ENCODE data around the gene UXS1. TPM values are rescaled to one million over a fixed set of nuclear protein-coding genes. Genes with fewer than 3 reads are reported as not detected.

UXS1 gene
- total RNA-seq, 2 donors from 2014 or later = 43.0 to 44.6 TPM

DNA sequence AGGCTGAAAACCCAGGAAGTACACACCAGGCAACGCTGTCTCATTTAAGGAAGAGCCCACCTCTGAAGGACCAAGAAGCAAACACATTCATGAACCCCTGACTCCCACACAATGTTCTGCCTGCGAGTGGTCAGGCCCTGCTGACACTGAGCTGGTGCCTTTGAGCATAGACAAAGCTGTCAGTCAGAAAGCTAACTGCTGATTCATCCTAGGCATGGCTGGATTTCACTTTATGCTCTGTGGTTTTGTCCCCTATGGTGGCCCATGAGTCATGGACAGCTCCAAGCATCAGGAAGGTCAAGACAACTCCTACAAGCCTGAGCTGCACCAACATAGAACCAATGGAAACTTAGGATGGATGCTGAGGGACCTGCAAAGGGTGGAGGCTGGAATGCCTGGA, 78.9 kb downstream of the UXS1 start:
- Histone ChIP-seq H3K4me1 (ENCODE audit: control insufficient read depth, insufficient read depth, low read length) (no peaks in the 10 kb centered on the region), H3K9me3 (ENCODE audit: control insufficient read depth, low read length) (no peaks in the 10 kb centered on the region), H3K36me3 (ENCODE audit: control insufficient read depth, insufficient read depth, low read length) (peaks cover 20% of the 10 kb centered on the region), H3K4me3 (ENCODE audit: low read length) (no peak overlapping the region), H3K9ac (ENCODE audit: extremely low read depth, low read length, poor library complexity, severe bottlenecking) (no peak overlapping the region), H3K27ac (ENCODE audit: low read depth, low read length) (no peak overlapping the region), H3K27me3 (ENCODE audit: control insufficient read depth, insufficient read depth, low read length, poor library complexity, severe bottlenecking) (no peaks in the 10 kb centered on the region)
- Mint-ChIP-seq H3K27ac (no peak overlapping the region), H3K4me1 (peaks cover 4% of the 10 kb centered on the region), H3K4me3 (no peak overlapping the region), H3K27me3 (ENCODE audit: insufficient read depth) (no peaks in the 10 kb centered on the region), H3K36me3 (ENCODE audit: low read depth) (peaks cover 15% of the 10 kb centered on the region), H3K9me3 (no peaks in the 10 kb centered on the region)
- WGBS, 2 experiments (ENCODE audit: insufficient coverage in 1 of 2, insufficient read length in 1 of 2) = 86 to 92% methylated on average over 1 to 2 of the region's 2 CpGs
- DNase-seq = no peak
- TF ChIP-seq, protein P1, sequence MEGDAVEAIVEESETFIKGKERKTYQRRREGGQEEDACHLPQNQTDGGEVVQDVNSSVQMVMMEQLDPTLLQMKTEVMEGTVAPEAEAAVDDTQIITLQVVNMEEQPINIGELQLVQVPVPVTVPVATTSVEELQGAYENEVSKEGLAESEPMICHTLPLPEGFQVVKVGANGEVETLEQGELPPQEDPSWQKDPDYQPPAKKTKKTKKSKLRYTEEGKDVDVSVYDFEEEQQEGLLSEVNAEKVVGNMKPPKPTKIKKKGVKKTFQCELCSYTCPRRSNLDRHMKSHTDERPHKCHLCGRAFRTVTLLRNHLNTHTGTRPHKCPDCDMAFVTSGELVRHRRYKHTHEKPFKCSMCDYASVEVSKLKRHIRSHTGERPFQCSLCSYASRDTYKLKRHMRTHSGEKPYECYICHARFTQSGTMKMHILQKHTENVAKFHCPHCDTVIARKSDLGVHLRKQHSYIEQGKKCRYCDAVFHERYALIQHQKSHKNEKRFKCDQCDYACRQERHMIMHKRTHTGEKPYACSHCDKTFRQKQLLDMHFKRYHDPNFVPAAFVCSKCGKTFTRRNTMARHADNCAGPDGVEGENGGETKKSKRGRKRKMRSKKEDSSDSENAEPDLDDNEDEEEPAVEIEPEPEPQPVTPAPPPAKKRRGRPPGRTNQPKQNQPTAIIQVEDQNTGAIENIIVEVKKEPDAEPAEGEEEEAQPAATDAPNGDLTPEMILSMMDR (conservative IDR thresholded peaks at IDR 0.05) = no peak

DNA sequence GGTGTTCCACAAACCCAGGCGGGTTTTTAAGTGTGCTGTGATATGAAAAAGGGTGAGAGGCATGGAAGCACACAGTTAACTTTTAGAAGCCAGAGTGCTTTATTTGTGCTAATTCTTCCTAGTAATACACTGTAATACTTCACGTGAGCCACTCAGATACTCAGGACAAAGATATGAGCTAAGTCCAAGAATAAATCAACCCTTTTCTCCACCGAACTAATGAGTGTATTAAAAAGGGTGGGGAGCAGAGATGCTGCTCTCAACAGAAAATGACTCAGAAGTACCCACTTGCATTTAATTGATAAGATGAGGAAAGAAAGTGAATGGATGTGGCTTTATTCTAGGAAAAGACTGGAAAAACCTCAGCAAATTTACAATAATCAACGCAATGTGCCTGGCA, 79.9 kb downstream of the UXS1 start:
- H3K4me1 ChIP-seq (ENCODE audit: control insufficient read depth, insufficient read depth, low read length) = no peaks in the 10 kb centered on the region
- H3K4me3 ChIP-seq (ENCODE audit: low read length) = no peak overlapping the region
- peaks cover 20% of the 10 kb centered on the region for H3K36me3 Mint-ChIP-seq (ENCODE audit: low read depth)
- H3K4me1 Mint-ChIP-seq = peaks cover 4% of the 10 kb centered on the region
- no peak overlapping the region for H3K4me3 Mint-ChIP-seq
- H3K27ac Mint-ChIP-seq = no peak overlapping the region
- no peaks in the 10 kb centered on the region for H3K27me3 ChIP-seq (ENCODE audit: control insufficient read depth, insufficient read depth, low read length, poor library complexity, severe bottlenecking)
- no peaks in the 10 kb centered on the region for H3K9me3 Mint-ChIP-seq
- no peaks in the 10 kb centered on the region for H3K9me3 ChIP-seq (ENCODE audit: control insufficient read depth, low read length)
- WGBS, 2 experiments (ENCODE audit: insufficient coverage in 1 of 2, insufficient read length in 1 of 2) = 95 to 100% methylated on average over 1 to 4 of the region's 4 CpGs
- no peak for DNase-seq
- no peak overlapping the region for H3K27ac ChIP-seq (ENCODE audit: low read depth, low read length)
- peaks cover 29% of the 10 kb centered on the region for H3K36me3 ChIP-seq (ENCODE audit: control insufficient read depth, insufficient read depth, low read length)
- TF ChIP-seq, protein P1 (conservative IDR thresholded peaks at IDR 0.05) = no peak
- H3K27me3 Mint-ChIP-seq (ENCODE audit: insufficient read depth) = no peaks in the 10 kb centered on the region
- no peak overlapping the region for H3K9ac ChIP-seq (ENCODE audit: extremely low read depth, low read length, poor library complexity, severe bottlenecking)

DNA sequence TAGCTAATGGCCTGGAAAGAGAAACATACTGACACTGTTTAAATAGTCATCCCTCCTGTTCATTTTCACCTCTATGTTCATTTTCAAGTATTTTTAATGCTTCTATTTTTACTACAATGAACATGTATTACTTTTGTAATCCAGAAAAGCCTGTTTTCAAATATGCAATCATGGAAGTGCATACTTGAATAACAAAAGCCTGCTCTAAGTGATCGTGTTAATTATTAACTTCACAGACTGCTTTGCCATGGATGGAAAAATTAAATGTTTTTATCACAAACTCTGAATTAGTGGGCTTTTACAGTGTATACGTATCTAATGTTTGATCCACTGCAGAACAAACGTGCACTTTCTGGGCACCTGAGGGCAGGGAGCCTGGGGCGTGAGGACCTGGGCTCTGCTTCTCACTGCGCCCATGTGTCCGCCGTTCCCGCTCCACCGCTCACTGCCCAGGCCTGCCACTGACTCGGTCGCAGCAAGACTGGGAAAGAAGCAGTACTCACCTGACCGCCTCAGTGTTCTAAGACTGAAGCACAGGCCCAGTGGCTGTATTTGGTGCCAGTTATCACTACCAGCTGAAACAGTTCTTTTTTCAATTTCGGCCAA, 80.6 kb downstream of the UXS1 start:
- H3K27ac Mint-ChIP-seq = no peak overlapping the region
- H3K9me3 Mint-ChIP-seq = no peaks in the 10 kb centered on the region
- Histone ChIP-seq H3K4me3 (ENCODE audit: low read length) (no peak overlapping the region), H3K27me3 (ENCODE audit: control insufficient read depth, insufficient read depth, low read length, poor library complexity, severe bottlenecking) (no peaks in the 10 kb centered on the region), H3K9me3 (ENCODE audit: control insufficient read depth, low read length) (no peaks in the 10 kb centered on the region), H3K4me1 (ENCODE audit: control insufficient read depth, insufficient read depth, low read length) (no peaks in the 10 kb centered on the region), H3K27ac (ENCODE audit: low read depth, low read length) (no peak overlapping the region), H3K9ac (ENCODE audit: extremely low read depth, low read length, poor library complexity, severe bottlenecking) (no peak overlapping the region), H3K36me3 (ENCODE audit: control insufficient read depth, insufficient read depth, low read length) (peaks cover 34% of the 10 kb centered on the region)
- 95 to 97% methylated on average over 13 of the region's 13 CpGs for WGBS, 2 experiments (ENCODE audit: insufficient coverage in 1 of 2, insufficient read length in 1 of 2)
- no peak for DNase-seq
- H3K4me3 Mint-ChIP-seq = no peak overlapping the region
- H3K36me3 Mint-ChIP-seq (ENCODE audit: low read depth) = peaks cover 20% of the 10 kb centered on the region
- no peaks in the 10 kb centered on the region for H3K27me3 Mint-ChIP-seq (ENCODE audit: insufficient read depth)
- TF ChIP-seq, protein P1 (conservative IDR thresholded peaks at IDR 0.05) = no peak
- peaks cover 4% of the 10 kb centered on the region for H3K4me1 Mint-ChIP-seq

All from endodermal cell (in vitro differentiated cells).